GM12878 (cell line): ENCODE results near the gene CKAP2. TPM values are rescaled to one million over a fixed set of nuclear protein-coding genes. Genes with fewer than 3 reads are reported as not detected.

Experiments used
- BMI1 ChIP-seq: fragments of 450-650 bp; IDR thresholded peaks from 2 replicates; pipeline ENCODE4 v1.6.1; 2016; ENCODE audit warnings: mild to moderate bottlenecking, moderate library complexity, borderline replicate concordance
- CHD1 ChIP-seq: IDR thresholded peaks from 2 replicates; pipeline ENCODE4 v1.6.1; 2012; ENCODE audit warnings: low read depth, low read length, improper control_type of control experiment
- CREM ChIP-seq: IDR thresholded peaks from 2 replicates; pipeline ENCODE4 v1.6.1; 2014; ENCODE audit warnings: antibody characterized with exemption, low read depth
- EGR1 ChIP-seq, 2 experiments: IDR thresholded peaks; 1 replicate in 1 of 2; 2 replicates in 1 of 2; pipeline ENCODE4 v1.6.1; 2011 to 2012; ENCODE audit warnings: low read depth in 2 of 2, low read length in 2 of 2, borderline replicate concordance in 1 of 2, mild to moderate bottlenecking in 1 of 2, moderate library complexity in 1 of 2
- EP300 ChIP-seq, 2 experiments: fragments of 150-350 bp in 1 of 2; IDR thresholded peaks; 2 replicates each; pipeline ENCODE4 v1.6.1; 2011 to 2012; ENCODE audit warnings: low read depth in 2 of 2, low read length in 2 of 2, borderline replicate concordance in 1 of 2, improper control_type of control experiment in 1 of 2, inconsistent platforms in 1 of 2; ENCODE audit not compliant: control insufficient read depth in 1 of 2
- FOS ChIP-seq: IDR thresholded peaks from 3 replicates; pipeline ENCODE4 v1.6.1; 2011; ENCODE audit warnings: borderline replicate concordance; ENCODE audit not compliant: insufficient read length; ENCODE audit errors: extremely low read depth
- FOXK2 ChIP-seq: fragments of 450-650 bp; IDR thresholded peaks from 2 replicates; pipeline ENCODE4 v1.6.1; 2017; ENCODE audit warnings: mild to moderate bottlenecking, moderate library complexity
- GATAD2B ChIP-seq: fragments of 450-650 bp; conservative IDR thresholded peaks from 2 replicates; pipeline ENCODE4 v1.6.1; 2017; ENCODE audit warnings: low read depth, mild to moderate bottlenecking, moderate library complexity
- HDAC6 ChIP-seq: fragments of 200-600 bp; sonication (generic); IDR thresholded peaks from one replicate; pipeline ENCODE4 v1.8.0; 2017; ENCODE audit warnings: antibody characterized with exemption; ENCODE audit not compliant: unreplicated experiment
- IKZF1 ChIP-seq: fragments of 450-650 bp; conservative IDR thresholded peaks from 2 replicates; pipeline ENCODE4 v1.6.1; 2017; ENCODE audit warnings: antibody characterized with exemption, mild to moderate bottlenecking
- JUNB ChIP-seq: IDR thresholded peaks from 2 replicates; pipeline ENCODE4 v1.6.1; 2016; ENCODE audit warnings: antibody characterized with exemption, mild to moderate bottlenecking
- NFXL1 ChIP-seq: fragments of 450-650 bp; IDR thresholded peaks from 2 replicates; pipeline ENCODE4 v1.6.1; 2017; ENCODE audit warnings: antibody characterized with exemption, mild to moderate bottlenecking, borderline replicate concordance
- NR2F1 ChIP-seq: fragments of 450-650 bp; conservative IDR thresholded peaks from 2 replicates; pipeline ENCODE4 v1.6.1; 2017; ENCODE audit warnings: mild to moderate bottlenecking
- RFX5 ChIP-seq: IDR thresholded peaks from 2 replicates; pipeline ENCODE4 v1.6.1; 2011; ENCODE audit warnings: low read depth, low read length, improper control_type of control experiment
- RUNX3 ChIP-seq: IDR thresholded peaks from 2 replicates; pipeline ENCODE4 v1.6.1; 2012; ENCODE audit warnings: low read length, inconsistent platforms
- TCF12 ChIP-seq: IDR thresholded peaks from 2 replicates; pipeline ENCODE4 v1.6.1; 2011; ENCODE audit warnings: low read depth, mild to moderate bottlenecking, low read length
- ZNF24 ChIP-seq: fragments of 450-650 bp; IDR thresholded peaks from 2 replicates; pipeline ENCODE4 v1.6.1; 2017; ENCODE audit warnings: antibody characterized with exemption, mild to moderate bottlenecking
- ZNF622 ChIP-seq: fragments of 450-650 bp; IDR thresholded peaks from 2 replicates; pipeline ENCODE4 v1.6.1; 2017; ENCODE audit warnings: mild to moderate bottlenecking, inconsistent platforms
- polyA plus RNA-seq, 11 experiments: library from polyadenylated mRNA; depleted of rRNA in 4 of 11; unstranded in 6 of 11; stranded (reverse) in 5 of 11; fragments of >200 nt; fragmentation: Nextera tagmentation in 4 of 11; fragmentation: Illumina TruSeq in 1 of 11; extraction: Ambion mirVana in 4 of 11; extraction: Trizol in 1 of 11; gene quantifications; 1 replicate in 1 of 11; 2 replicates in 10 of 11; pipeline versions ENCODE4 v1.2.1 to v1.2.3, GENCODE V29; 2011 to 2016; ENCODE audit warnings: inconsistent platforms in 2 of 11, missing spikeins in 2 of 11, low read depth in 1 of 11
- total RNA-seq, 4 experiments: library from RNA; depleted of rRNA in 3 of 4; stranded (reverse); fragments of >200 nt in 3 of 4; fragmentation: Illumina TruSeq in 1 of 4; extraction: Trizol in 1 of 4; gene quantifications; 2 replicates each; pipeline versions ENCODE4 v1.2.1 to v1.2.3, GENCODE V29; 2013 to 2021
- TF ChIP-seq, protein P1 (sequence below): fragments of 450-650 bp; IDR thresholded peaks from 2 replicates; pipeline ENCODE4 v1.6.1; 2014; ENCODE audit warnings: mild to moderate bottlenecking
- TF ChIP-seq, protein P2 (sequence below): fragments of 450-650 bp; formaldehyde crosslinking; IDR thresholded peaks from 2 replicates; pipeline ENCODE4 v1.4.0; 2022; ENCODE audit warnings: mild to moderate bottlenecking, moderate library complexity
- TF ChIP-seq, protein P3 (sequence below): IDR thresholded peaks from 2 replicates; pipeline ENCODE4 v1.6.1; 2012; ENCODE audit warnings: low read depth, low read length, improper control_type of control experiment
- TF ChIP-seq, protein P4 (sequence below): fragments of 450-650 bp; IDR thresholded peaks from 2 replicates; pipeline ENCODE4 v1.6.1; 2017; ENCODE audit warnings: antibody characterized with exemption, mild to moderate bottlenecking, moderate library complexity

The CKAP2 gene
- total and polyA plus RNA-seq, 10 of the 15 experiments (the other 5 are each of a cell fraction or from before 2014, with no cell fraction given): 20.9 to 62.3 (median 37.5) TPM

DNA sequence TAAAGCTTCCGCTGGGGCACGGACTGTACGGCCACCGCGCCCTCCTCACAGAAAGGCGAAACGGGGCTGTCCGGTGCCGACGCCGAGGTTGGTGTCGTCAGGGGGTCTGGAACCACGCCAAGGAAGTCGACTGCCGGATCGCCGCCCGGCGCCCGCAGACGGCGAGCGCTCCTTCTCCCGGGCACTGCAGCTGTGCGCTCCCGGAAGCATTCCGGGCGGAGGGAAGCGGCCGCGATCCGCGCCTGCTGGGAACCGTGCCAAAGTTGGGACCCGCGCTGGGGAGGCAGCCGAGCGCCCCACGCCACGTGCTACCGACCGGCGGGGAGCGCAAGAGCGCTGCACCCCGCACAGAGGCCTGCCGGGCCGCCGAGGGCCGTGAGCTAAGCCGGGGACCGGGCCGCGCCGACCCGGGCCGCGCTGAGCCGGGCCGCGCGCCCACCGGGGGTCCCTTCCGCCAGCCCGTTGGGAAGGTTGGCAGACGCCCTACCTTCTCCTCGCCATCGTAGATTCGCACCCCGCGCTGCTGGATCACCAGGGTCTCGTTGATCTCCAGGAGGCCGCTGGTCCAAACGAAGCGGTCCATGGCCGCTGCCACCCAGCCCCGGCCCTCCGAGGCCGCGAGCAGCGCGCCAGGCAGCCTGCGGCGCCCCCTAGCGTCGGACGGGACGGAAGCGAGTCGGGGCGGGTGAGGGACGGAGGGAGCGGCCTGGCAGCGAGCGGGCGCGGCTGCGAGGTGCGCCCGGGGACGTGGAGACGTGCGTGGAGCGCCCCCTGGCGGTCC, 5.1 kb upstream of the CKAP2 start, which contains the start of gene VPS36 (continued):
- TF ChIP-seq CREM: peak; percentile 56; the same call in 1 of the 2 replicates
- TF ChIP-seq JUNB: no peak
- TF ChIP-seq, protein P1, sequence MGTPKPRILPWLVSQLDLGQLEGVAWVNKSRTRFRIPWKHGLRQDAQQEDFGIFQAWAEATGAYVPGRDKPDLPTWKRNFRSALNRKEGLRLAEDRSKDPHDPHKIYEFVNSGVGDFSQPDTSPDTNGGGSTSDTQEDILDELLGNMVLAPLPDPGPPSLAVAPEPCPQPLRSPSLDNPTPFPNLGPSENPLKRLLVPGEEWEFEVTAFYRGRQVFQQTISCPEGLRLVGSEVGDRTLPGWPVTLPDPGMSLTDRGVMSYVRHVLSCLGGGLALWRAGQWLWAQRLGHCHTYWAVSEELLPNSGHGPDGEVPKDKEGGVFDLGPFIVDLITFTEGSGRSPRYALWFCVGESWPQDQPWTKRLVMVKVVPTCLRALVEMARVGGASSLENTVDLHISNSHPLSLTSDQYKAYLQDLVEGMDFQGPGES: peak; percentile 36; the same call in 1 of the 2 replicates
- TF ChIP-seq ZNF24: peak; percentile 80
- TF ChIP-seq HDAC6: peak; percentile 54
- no peak for TF ChIP-seq BMI1
- peak; percentile 99 for TF ChIP-seq GATAD2B
- TF ChIP-seq, protein P2, sequence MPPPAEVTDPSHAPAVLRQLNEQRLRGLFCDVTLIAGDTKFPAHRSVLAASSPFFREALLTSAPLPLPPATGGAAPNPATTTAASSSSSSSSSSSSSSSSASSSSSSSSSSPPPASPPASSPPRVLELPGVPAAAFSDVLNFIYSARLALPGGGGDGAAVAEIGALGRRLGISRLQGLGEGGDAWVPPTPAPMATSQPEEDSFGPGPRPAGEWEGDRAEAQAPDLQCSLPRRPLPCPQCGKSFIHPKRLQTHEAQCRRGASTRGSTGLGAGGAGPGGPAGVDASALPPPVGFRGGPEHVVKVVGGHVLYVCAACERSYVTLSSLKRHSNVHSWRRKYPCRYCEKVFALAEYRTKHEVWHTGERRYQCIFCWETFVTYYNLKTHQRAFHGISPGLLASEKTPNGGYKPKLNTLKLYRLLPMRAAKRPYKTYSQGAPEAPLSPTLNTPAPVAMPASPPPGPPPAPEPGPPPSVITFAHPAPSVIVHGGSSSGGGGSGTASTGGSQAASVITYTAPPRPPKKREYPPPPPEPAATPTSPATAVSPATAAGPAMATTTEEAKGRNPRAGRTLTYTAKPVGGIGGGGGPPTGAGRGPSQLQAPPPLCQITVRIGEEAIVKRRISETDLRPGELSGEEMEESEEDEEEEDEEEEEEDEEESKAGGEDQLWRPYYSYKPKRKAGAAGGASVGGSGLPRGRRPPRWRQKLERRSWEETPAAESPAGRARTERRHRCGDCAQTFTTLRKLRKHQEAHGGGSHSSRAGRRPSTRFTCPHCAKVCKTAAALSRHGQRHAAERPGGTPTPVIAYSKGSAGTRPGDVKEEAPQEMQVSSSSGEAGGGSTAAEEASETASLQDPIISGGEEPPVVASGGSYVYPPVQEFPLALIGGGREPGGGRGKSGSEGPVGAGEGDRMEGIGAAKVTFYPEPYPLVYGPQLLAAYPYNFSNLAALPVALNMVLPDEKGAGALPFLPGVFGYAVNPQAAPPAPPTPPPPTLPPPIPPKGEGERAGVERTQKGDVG (CRISPR knock-in tag): no peak
- peak in 1 of 2 experiments; percentile 35; a peak in 1 of 3 replicates for TF ChIP-seq EGR1 (IDR thresholded peaks at IDR 0.05; ENCODE audit: borderline replicate concordance in 1 of 2, low read depth in 2 of 2, low read length in 2 of 2)
- TF ChIP-seq, protein P3, sequence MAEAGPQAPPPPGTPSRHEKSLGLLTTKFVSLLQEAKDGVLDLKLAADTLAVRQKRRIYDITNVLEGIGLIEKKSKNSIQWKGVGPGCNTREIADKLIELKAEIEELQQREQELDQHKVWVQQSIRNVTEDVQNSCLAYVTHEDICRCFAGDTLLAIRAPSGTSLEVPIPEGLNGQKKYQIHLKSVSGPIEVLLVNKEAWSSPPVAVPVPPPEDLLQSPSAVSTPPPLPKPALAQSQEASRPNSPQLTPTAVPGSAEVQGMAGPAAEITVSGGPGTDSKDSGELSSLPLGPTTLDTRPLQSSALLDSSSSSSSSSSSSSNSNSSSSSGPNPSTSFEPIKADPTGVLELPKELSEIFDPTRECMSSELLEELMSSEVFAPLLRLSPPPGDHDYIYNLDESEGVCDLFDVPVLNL: no peak; the same call in 1 of the 2 replicates
- peak; percentile 37; the same call in 1 of the 2 replicates for TF ChIP-seq RUNX3
- TF ChIP-seq RFX5: peak; percentile 64; the same call in 1 of the 2 replicates
- TF ChIP-seq TCF12: peak; percentile 59; the same call in 1 of the 2 replicates
- no peak for TF ChIP-seq FOS
- TF ChIP-seq, protein P4, sequence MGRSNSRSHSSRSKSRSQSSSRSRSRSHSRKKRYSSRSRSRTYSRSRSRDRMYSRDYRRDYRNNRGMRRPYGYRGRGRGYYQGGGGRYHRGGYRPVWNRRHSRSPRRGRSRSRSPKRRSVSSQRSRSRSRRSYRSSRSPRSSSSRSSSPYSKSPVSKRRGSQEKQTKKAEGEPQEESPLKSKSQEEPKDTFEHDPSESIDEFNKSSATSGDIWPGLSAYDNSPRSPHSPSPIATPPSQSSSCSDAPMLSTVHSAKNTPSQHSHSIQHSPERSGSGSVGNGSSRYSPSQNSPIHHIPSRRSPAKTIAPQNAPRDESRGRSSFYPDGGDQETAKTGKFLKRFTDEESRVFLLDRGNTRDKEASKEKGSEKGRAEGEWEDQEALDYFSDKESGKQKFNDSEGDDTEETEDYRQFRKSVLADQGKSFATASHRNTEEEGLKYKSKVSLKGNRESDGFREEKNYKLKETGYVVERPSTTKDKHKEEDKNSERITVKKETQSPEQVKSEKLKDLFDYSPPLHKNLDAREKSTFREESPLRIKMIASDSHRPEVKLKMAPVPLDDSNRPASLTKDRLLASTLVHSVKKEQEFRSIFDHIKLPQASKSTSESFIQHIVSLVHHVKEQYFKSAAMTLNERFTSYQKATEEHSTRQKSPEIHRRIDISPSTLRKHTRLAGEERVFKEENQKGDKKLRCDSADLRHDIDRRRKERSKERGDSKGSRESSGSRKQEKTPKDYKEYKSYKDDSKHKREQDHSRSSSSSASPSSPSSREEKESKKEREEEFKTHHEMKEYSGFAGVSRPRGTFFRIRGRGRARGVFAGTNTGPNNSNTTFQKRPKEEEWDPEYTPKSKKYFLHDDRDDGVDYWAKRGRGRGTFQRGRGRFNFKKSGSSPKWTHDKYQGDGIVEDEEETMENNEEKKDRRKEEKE: no peak
- peak; percentile 77 for TF ChIP-seq NR2F1
- TF ChIP-seq EP300 (IDR thresholded peaks at IDR 0.05; ENCODE audit: borderline replicate concordance in 1 of 2, control insufficient read depth in 1 of 2, low read depth in 2 of 2, low read length in 2 of 2): no peak
- TF ChIP-seq CHD1: 0 out of 2 replicates have a peak, but pooled peaks have one; percentile 70
- no peak for TF ChIP-seq FOXK2
- TF ChIP-seq NFXL1: 0 out of 2 replicates have a peak, but pooled peaks have one; percentile 77
- no peak for TF ChIP-seq ZNF622
- TF ChIP-seq IKZF1: peak; percentile 94
